ENCODE data around the gene TAOK1. TPM values are rescaled to one million over a fixed set of nuclear protein-coding genes. Genes with fewer than 3 reads are reported as not detected.

TAOK1 gene
- total RNA-seq, 1 donor from 2014 or later: 34.1 TPM

GRCh38 chr17:29407856-29408255, 17.7 kb downstream of the TAOK1 start:
- no peak for TF ChIP-seq CTCF (conservative IDR thresholded peaks at IDR 0.05; ENCODE audit: low read depth, low read length)
- DNase-seq (ENCODE audit: low read depth): no peak
- H3K4me3 ChIP-seq (ENCODE audit: low read depth, low read length): no peak overlapping the region

- no peak overlapping the region for H3K4me3 ChIP-seq (ENCODE audit: low read depth, low read length)
- DNase-seq (ENCODE audit: low read depth): no peak
- TF ChIP-seq CTCF (conservative IDR thresholded peaks at IDR 0.05; ENCODE audit: low read depth, low read length): no peak
Measured at GRCh38 chr17:29409963-29410362, 19.8 kb downstream of the TAOK1 start.

- no peak overlapping the region for H3K4me3 ChIP-seq (ENCODE audit: low read depth, low read length)
- TF ChIP-seq CTCF (conservative IDR thresholded peaks at IDR 0.05; ENCODE audit: low read depth, low read length): no peak
- DNase-seq (ENCODE audit: low read depth): no peak
Measured at GRCh38 chr17:29412780-29413565, 22.8 kb downstream of the TAOK1 start.

GRCh38 chr17:29420128-29420527, 30.0 kb downstream of the TAOK1 start:
- no peak for DNase-seq (ENCODE audit: low read depth)
- no peak overlapping the region for H3K4me3 ChIP-seq (ENCODE audit: low read depth, low read length)
- no peak for TF ChIP-seq CTCF (conservative IDR thresholded peaks at IDR 0.05; ENCODE audit: low read depth, low read length)

- H3K4me3 ChIP-seq (ENCODE audit: low read depth, low read length): no peak overlapping the region
- TF ChIP-seq CTCF (conservative IDR thresholded peaks at IDR 0.05; ENCODE audit: low read depth, low read length): no peak
- no peak for DNase-seq (ENCODE audit: low read depth)
Measured at GRCh38 chr17:29430275-29430674, 40.1 kb downstream of the TAOK1 start.

GRCh38 chr17:29433541-29433940, 43.4 kb downstream of the TAOK1 start:
- DNase-seq (ENCODE audit: low read depth): no peak
- H3K4me3 ChIP-seq (ENCODE audit: low read depth, low read length): no peak overlapping the region

More at GRCh38 chr17:29433541-29433940, 43.4 kb downstream of the TAOK1 start:
- no peak for TF ChIP-seq CTCF (conservative IDR thresholded peaks at IDR 0.05; ENCODE audit: low read depth, low read length)

Measured in epithelial cell of proximal tubule (primary cell).